Ectodermal cell (in vitro differentiated cells): ENCODE data around the gene CCDC57.

ENCODE experiments used
- H3K27ac ChIP-seq: 2 replicates; pipeline ENCODE4 v1.7.0; 2013; ENCODE audit warnings: mild to moderate bottlenecking, low read depth, low read length; ENCODE audit not compliant: insufficient read depth, poor library complexity, severe bottlenecking
- H3K27me3 ChIP-seq: 2 replicates; pipeline ENCODE4 v1.7.0; 2013; ENCODE audit warnings: mild to moderate bottlenecking, low read length; ENCODE audit not compliant: insufficient read depth, control insufficient read depth, poor library complexity, severe bottlenecking
- H3K36me3 ChIP-seq: one replicate; pipeline ENCODE4 v1.7.0; 2013; ENCODE audit warnings: low read length; ENCODE audit not compliant: control insufficient read depth, insufficient read depth
- H3K4me1 ChIP-seq: one replicate; pipeline ENCODE4 v1.7.0; 2013; ENCODE audit warnings: low read length; ENCODE audit not compliant: control insufficient read depth, insufficient read depth
- H3K4me3 ChIP-seq: 2 replicates; pipeline ENCODE4 v1.7.0; 2013; ENCODE audit warnings: low read depth, low read length, control low read depth; ENCODE audit not compliant: insufficient read depth
- H3K9me3 ChIP-seq: 2 replicates; pipeline ENCODE4 v1.7.0; 2013; ENCODE audit warnings: mild to moderate bottlenecking, low read length, moderate library complexity; ENCODE audit not compliant: control insufficient read depth
- WGBS, 2 experiments: methylation state at CpG; one replicate each; pipeline ENCODE4 v1.1.7; 2013; ENCODE audit warnings: missing lambda C conversion rate in 2 of 2; 5-methylcytosine and 5-hydroxymethylcytosine counted together

The CCDC57 gene

DNA sequence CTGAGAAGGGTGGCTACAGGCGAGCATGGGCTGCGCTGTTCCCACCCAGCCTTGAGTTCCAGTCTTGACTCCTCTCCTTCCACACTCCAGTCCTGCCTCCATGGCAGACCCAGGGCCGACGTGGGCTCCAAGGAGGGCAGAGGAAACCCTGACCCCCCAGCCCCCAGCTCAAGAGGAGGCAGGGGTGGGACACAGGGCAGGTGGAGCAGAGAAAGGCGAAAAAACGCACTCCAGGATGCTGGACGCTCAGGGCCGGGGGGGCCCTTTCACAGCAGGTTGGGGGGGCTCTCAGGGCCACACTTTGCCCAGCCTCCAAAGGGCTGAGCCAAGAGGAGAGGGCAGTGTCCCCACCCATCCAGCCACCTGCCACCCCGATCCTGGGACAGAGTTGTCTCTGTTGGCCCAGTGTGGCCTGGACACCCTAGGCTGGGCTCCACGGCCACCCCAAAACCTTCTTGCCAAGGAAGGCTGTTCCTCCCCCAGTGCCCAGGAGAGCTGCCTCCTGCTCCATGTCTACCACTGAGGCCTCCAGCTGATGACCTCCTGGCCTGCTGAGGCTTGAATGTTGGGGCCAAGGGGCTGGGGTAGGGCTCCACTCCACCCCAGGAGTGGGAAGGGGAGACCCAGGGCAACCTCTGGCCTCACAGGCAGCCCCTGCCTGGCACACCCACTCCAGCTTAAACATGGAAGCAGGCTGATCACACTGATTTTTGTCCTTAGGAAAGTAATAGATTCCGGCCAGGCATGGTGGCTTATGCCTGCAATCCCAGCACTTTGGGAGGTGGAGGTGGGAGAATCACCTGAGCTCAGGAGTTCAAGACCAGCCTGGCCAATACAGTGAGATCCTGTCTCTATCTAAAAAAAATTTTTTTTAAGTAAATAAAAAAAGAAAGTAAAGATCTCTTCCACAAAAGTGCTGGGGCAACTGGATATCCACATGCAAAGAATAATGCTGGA lies 7.4 kb upstream of the CCDC57 start:
- H3K36me3 ChIP-seq = no peaks in the 10 kb centered on the region
- H3K27ac ChIP-seq = no peak overlapping the region
- 93 to 94% methylated on average over 11 of the region's 11 CpGs for WGBS, 2 experiments
- H3K27me3 ChIP-seq = no peaks in the 10 kb centered on the region
- H3K9me3 ChIP-seq = no peaks in the 10 kb centered on the region
- no peak overlapping the region for H3K4me3 ChIP-seq
- no peaks in the 10 kb centered on the region for H3K4me1 ChIP-seq

DNA sequence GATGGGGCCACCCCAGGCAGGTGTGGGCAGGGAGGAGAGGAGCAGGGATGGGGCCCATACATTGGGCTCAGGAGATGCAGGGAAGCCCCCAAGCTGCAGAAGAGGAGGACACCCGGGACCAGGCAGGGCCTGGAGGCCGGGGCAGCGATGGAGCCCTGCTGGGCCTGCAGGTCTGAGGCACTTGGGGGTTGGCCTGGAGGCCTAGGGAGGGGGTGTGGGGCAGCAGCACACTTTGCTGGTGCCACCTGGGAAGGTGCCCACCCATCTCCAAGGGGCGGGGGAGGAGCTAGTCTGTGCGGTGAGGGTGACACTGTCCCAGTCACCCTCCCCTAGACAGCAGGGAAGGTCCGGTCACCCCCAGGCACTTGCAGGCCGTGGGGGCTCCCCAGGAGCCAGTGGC lies 6.4 kb upstream of the CCDC57 start:
- Histone ChIP-seq H3K4me1 (no peaks in the 10 kb centered on the region), H3K27ac (no peak overlapping the region), H3K4me3 (no peak overlapping the region), H3K27me3 (peaks cover 3% of the 10 kb centered on the region), H3K9me3 (no peaks in the 10 kb centered on the region), H3K36me3 (no peaks in the 10 kb centered on the region)
- 87 to 89% methylated on average over 7 of the region's 7 CpGs for WGBS, 2 experiments

DNA sequence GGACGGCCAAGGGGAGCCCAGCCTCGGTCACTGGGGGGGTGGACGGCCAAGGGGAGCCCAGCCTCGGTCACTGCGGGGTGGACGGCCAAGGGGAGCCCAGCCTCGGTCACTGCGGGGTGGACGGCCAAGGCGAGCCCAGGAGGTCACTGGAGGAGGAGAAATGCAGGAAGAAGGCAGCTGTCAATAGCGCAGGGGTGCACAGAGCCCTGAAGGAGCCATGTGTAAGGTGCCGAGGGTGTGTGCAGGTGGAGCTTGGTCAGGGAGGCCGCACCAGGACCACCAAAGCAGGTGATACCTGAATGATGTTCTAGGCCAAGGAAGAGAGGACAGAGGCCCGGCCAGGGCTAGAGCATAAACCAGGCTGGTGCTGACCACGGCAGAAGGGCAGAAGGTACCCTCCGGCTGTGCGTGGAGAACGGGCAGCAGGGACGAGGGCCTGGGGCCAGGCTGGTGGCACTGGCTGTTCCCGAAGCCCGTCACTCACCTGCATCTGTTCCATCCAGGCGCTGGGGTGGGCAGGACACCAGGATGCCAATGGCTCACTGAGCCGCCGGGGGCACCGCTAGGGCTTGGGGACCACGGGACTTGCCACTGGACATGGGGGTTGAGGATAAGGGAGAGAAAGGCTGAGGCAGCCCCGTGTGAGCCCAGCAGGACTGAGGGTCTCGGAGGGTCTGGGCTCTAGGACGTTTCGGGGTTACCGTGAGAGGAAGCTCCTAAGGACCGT lies 5.9 kb upstream of the CCDC57 start:
- no peaks in the 10 kb centered on the region for H3K4me1 ChIP-seq
- no peaks in the 10 kb centered on the region for H3K9me3 ChIP-seq
- 90% methylated on average over 32 of the region's 32 CpGs for WGBS, 2 experiments
- no peak overlapping the region for H3K27ac ChIP-seq
- H3K4me3 ChIP-seq = no peak overlapping the region
- no peaks in the 10 kb centered on the region for H3K36me3 ChIP-seq
- peaks cover 9% of the 10 kb centered on the region for H3K27me3 ChIP-seq

- Histone ChIP-seq H3K27ac (no peak overlapping the region), H3K36me3 (no peaks in the 10 kb centered on the region), H3K9me3 (no peaks in the 10 kb centered on the region), H3K27me3 (peaks cover 14% of the 10 kb centered on the region), H3K4me1 (no peaks in the 10 kb centered on the region), H3K4me3 (no peak overlapping the region)
- 78 to 79% methylated on average over 21 of the region's 21 CpGs for WGBS, 2 experiments
Observed at GRCh38 chr17:82217530-82218204, 5.0 kb upstream of the CCDC57 start.

- 85% methylated on average over 12 of the region's 12 CpGs for WGBS, 2 experiments
- H3K27me3 ChIP-seq = peaks cover 14% of the 10 kb centered on the region
- no peaks in the 10 kb centered on the region for H3K9me3 ChIP-seq
- H3K36me3 ChIP-seq = no peaks in the 10 kb centered on the region
- H3K4me3 ChIP-seq = no peak overlapping the region
- H3K27ac ChIP-seq = no peak overlapping the region
- no peaks in the 10 kb centered on the region for H3K4me1 ChIP-seq
Observed at GRCh38 chr17:82217120-82217529, 4.5 kb upstream of the CCDC57 start.

DNA sequence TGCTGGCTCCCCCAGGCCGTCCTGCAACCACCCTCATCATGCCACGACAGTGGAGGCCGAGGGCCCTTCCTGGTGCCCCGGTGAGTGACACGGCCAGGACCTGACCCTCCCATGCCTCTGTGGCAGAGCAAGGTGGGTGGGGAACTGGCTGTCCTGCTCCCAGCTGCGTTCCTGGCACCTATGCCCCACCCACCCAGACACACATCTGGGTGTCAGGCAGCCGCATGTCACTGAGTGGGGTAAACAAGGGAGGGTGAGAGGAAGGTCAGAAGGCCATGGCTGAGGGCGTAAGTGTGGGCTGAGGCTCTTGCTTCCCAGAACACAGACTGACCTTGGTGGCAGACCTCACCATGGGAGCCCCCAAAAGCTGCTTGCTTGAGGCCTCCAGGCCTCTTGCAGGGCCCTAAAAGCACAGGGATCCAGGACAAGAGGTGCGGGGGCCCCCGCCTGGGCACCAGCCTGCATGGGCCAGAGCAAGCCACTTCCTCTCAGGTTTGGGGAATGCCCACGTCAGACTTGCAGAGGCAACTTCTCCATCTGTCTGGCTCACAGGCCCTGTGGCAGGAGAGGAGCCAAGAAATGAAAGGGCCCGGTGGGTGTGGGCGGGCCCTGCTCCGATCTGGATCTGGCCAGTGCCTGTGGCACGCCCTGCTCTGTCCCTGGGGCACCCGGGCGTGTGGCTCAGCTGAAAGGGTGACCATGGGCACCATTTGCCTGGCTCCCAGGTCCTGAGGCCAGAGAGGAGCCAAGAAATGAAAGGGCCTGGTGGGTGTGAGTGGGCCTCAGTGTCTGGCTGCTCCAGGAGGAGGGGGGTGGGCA lies 3.9 kb upstream of the CCDC57 start:
- H3K4me1 ChIP-seq = no peaks in the 10 kb centered on the region
- H3K9me3 ChIP-seq = no peaks in the 10 kb centered on the region
- no peak overlapping the region for H3K27ac ChIP-seq
- no peaks in the 10 kb centered on the region for H3K36me3 ChIP-seq
- no peak overlapping the region for H3K4me3 ChIP-seq
- WGBS, 2 experiments = 91% methylated on average over 17 of the region's 17 CpGs
- peaks cover 14% of the 10 kb centered on the region for H3K27me3 ChIP-seq

GRCh38 chr17:82215972-82216300 lies 3.3 kb upstream of the CCDC57 start:
- H3K9me3 ChIP-seq = no peaks in the 10 kb centered on the region
- 91 to 93% methylated on average over 12 of the region's 12 CpGs for WGBS, 2 experiments
- no peaks in the 10 kb centered on the region for H3K36me3 ChIP-seq
- no peak overlapping the region for H3K4me3 ChIP-seq
- H3K27me3 ChIP-seq = peaks cover 14% of the 10 kb centered on the region
- H3K27ac ChIP-seq = no peak overlapping the region
- H3K4me1 ChIP-seq = no peaks in the 10 kb centered on the region

- H3K9me3 ChIP-seq = no peaks in the 10 kb centered on the region
- peaks cover 14% of the 10 kb centered on the region for H3K27me3 ChIP-seq
- H3K4me3 ChIP-seq = no peak overlapping the region
- 92 to 93% methylated on average over 25 of the region's 25 CpGs for WGBS, 2 experiments
- H3K36me3 ChIP-seq = no peaks in the 10 kb centered on the region
- no peaks in the 10 kb centered on the region for H3K4me1 ChIP-seq
- no peak overlapping the region for H3K27ac ChIP-seq
Observed at GRCh38 chr17:82215095-82215971, 2.7 kb upstream of the CCDC57 start.

DNA sequence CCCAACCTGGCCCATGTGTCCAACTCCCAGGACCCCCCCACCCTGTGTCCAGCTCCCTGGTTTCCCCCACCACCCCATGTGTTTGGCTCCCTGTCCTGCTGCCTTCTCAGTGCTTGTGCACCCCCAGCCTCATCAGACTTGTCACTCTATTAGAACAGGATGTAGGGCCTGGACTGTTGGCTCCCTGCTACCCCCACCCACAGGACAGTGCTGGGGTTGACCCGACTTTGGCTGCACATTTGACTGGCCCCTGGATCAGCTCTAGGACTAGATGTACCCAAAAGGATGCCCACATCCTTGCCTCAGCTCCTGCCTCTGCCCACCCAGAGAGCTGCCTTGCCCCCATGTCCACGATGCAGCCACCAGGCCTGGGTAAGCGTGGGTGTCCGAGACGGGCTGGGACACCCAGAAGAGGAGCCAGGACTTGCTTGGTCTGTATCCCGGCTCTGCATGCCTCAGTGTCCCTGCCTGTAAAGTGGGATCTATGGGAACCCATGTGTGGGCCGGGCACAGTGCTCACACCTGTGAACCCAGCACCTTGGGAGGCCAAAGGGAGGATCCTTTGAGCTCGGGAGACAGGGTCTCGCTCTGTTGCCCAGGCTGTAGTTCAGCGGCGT lies 1.5 kb upstream of the CCDC57 start:
- Histone ChIP-seq H3K4me3 (no peak overlapping the region), H3K9me3 (no peaks in the 10 kb centered on the region), H3K36me3 (no peaks in the 10 kb centered on the region), H3K27ac (no peak overlapping the region), H3K27me3 (peaks cover 14% of the 10 kb centered on the region), H3K4me1 (no peaks in the 10 kb centered on the region)
- WGBS, 2 experiments = 89 to 93% methylated on average over 11 of the region's 11 CpGs
